NB4 (cell line): ENCODE results near the gene EXOSC7.

Source experiments
- CTCF ChIP-seq: IDR thresholded peaks from one replicate; pipeline ENCODE4 v1.5.1; 2012; ENCODE audit warnings: low read depth, low read length
- MAX ChIP-seq: IDR thresholded peaks from 2 replicates; pipeline ENCODE4 v1.6.1; 2011; ENCODE audit warnings: low read depth, low read length

GRCh38 chr3:45012577-45012976, 36.5 kb downstream of the EXOSC7 start:
- TF ChIP-seq CTCF = no peak
- TF ChIP-seq MAX = no peak
